ENCODE measurements around the gene GPR143.
"Not testable (repeated sequence)": the region's sequence is repeated elsewhere in the genome, so short reads cannot be mapped to it uniquely, and the experiment has no call there.

Gene GPR143

DNA sequence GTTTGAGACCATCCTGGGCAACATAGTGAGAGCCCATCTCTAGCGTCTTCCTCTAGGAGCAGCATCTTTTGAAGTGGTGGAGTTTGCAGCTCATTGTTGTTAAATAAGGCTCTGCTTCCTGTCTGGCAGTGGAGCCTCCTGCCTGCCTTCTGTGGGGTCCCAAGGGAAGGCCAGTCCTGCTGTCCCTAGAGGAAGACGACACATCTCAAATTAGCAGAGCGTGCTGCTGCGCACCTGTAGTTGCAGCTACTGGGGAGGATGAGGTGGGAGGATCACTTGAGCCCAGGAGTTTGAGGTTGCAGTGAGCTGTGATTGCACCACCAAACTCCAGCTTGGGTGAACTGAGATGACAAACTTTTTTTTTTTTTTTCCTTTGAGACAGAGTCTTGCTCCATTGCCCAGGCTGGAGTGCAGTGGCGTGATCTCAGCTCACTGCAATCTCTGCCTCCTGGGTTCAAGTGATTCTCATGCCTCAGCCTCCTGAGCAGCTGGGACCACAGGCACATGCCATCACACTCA, 2.7 kb upstream of the GPR143 start:
- not testable (repeated sequence) for DNase-seq

DNA sequence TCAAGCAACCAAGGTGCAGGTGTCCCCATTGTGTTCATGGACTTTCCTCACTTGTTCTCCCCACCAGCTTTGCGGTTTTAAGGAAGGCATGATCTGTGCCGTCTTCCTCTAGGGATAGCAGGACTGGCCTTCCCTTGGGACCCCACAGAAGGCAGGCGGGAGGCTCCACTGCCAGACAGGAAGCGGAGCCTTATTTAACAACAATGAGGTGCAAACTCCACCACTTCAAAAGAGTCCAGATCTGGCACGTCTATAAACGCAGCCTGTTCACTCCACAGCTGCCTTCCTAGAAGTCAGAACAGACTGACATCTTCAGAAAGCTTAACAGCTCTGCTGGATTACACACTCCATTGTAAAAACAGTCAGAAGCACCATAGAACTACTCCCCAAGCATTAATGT, 1.7 kb upstream of the GPR143 start:
- DNase-seq = no peak

- DNase-seq = peak in 1 of 14 donors; percentile 29
These were observed 443 bp downstream of the GPR143 start for GRCh38 chrX:9765072-9765736.

GRCh38 chrX:9759337-9759736, 6.3 kb downstream of the GPR143 start:
- DNase-seq = no peak

DNA sequence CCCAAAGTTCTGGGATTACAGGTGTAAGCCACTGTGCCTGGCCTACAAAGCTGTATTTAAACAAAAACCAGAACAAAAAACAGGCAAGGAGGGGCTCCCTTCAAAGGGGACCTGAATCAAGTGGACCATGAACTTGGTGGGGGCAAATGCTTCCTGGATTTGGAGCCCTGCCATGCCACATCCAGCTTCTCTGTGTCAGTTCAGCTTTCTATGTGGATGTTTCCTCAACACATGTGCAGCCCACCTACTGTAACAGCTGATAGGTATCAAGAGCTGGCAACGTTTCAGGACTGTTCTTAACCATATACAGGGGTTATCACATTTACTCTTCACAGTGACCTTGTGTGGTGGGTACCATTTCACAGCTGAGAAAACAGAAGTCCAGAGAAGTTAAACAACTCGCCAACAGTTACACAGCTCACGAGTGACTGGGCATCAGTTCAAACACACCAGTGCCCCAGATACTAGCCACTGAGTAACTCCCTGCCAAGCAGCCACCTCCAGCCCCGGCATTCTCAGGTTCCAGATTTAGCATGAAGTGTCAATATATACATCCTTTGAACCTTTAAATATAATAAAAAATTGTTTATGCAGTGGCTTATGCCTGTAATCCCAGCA, 7.5 kb downstream of the GPR143 start:
- no peak for DNase-seq

GRCh38 chrX:9757366-9757765, 8.3 kb downstream of the GPR143 start:
- no peak for DNase-seq

GRCh38 chrX:9749146-9749692, 16.4 kb downstream of the GPR143 start:
- no peak for DNase-seq

DNA sequence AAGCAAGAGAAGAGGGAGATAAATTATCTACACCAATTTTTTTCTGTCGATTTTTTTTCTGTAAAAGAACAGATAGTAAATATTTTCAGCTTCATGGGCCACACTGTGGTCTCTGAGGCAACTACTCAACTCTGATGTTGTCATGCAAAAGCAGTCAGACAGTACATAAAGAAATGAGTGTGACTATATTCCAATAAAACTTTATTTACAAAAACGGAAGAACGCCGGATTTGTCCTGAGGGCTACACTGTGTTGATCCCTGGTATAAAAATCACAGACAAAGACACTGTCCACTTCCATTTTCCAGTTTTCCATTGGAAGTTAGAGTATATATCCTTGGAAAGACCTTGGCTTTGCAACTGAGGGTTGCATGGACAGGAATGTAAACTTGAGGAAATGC, 18.0 kb downstream of the GPR143 start:
- no peak for DNase-seq

GRCh38 chrX:9746148-9746888, 19.3 kb downstream of the GPR143 start:
- no peak for DNase-seq

GRCh38 chrX:9745417-9746115, 20.1 kb downstream of the GPR143 start:
- no peak for DNase-seq

DNA sequence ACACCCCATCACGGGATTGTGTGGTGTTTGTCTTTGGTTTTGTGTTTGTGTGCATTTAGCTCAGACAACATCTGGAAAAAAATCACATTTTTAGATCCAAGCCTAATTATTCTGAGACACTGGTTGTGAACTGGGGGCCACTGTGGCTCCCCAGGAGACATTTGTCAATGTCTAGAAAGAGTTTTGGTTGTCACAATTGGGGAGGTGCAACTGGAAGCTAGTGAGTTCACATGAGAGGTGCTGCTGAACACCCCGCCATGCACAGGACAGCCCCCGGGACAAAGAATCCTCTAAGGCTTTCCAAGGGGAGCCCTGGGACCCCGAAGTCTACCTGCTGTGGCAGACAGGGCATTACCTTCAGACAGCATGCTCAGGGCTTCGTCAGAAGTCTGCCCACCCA, 26.5 kb downstream of the GPR143 start:
- DNase-seq = no peak

GRCh38 chrX:9738151-9738550, 27.5 kb downstream of the GPR143 start:
- no peak for DNase-seq

DNA sequence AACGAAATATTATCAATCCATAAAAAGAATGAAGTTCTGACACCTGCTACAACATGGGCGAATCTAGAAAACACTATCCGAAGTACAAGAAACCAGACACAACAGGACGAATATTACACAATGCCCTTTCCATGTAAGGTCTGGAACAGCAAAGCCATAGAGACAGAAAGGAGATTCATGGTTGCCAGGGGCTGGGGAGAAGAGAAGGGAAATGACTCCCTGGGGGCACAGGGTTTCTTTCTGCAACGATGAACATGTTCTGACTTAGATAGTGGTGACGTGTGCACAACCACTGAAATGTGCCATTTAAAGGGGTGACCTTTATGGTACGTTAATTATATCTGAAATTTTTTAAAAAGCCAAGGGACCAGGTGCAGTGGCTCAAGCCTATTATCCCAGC, 28.3 kb downstream of the GPR143 start:
- no peak for DNase-seq

GRCh38 chrX:9730752-9731151, 34.9 kb downstream of the GPR143 start:
- DNase-seq = no peak

DNA sequence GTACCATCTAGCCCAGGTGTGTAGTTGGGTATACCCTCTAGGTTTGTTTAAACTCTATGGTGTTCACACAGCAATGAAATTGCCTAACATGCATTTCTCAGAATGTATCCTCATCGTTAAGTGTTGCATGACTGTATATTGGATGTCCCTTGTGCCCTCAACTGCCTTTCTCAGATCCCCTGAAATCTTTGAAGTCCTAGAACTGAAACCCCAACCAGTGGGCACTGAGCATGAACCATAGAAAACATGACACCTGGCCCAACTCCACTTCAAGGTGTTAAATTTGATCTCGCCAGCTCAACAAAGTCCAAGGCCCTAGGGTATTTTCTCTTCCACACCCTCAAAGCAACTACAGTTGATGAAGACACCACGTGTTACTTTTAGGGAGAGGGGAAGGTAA, 35.6 kb downstream of the GPR143 start:
- no peak for DNase-seq

- no peak for DNase-seq
These were observed 36.3 kb downstream of the GPR143 start for GRCh38 chrX:9729171-9729885.

GRCh38 chrX:9728261-9728660, 37.4 kb downstream of the GPR143 start:
- no peak for DNase-seq

DNA sequence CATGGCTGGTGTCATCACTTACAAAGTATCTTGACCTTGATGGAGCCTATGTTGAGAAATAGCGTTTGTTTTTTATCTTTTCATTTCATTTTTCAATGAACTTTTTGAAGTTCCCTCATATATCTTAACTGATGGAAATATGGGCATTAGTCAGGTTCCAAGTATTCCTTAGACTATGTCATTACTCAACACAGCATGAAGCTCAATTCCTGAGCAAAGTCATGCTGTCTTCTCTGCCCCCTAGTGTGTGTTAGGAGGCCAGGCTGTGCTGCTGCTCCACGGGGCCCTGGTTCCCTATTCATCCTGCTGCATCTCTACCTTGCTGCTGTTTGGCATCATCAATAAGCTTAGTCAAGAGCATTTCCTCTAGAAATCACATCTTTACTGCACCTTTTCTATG, 40.9 kb downstream of the GPR143 start:
- no peak for DNase-seq

- DNase-seq = no peak
These were observed 48.3 kb downstream of the GPR143 start for GRCh38 chrX:9717376-9717775.

DNA sequence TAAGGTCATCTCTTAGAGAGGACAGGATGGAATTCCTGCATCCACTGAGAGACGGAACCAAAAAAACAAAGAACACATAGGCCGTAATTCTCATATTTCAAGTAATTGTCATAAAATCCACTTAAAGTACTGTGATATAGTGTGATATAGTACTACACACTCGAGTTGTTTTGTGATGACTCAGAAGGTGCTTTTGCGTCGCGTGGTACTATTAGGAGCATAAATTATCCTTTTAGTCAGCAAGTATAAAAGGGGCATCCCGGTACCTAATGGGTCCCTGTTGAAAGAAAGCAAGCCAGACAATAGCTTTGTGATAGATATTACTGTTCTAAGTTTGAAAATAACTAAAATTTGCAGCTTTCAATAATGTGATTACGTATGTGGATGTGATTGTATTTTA, 55.3 kb downstream of the GPR143 start:
- DNase-seq = no peak

GRCh38 chrX:9708923-9709553, 56.6 kb downstream of the GPR143 start:
- peak in 12 of 14 donors; percentile 5 to 77 (median 38) for DNase-seq

DNA sequence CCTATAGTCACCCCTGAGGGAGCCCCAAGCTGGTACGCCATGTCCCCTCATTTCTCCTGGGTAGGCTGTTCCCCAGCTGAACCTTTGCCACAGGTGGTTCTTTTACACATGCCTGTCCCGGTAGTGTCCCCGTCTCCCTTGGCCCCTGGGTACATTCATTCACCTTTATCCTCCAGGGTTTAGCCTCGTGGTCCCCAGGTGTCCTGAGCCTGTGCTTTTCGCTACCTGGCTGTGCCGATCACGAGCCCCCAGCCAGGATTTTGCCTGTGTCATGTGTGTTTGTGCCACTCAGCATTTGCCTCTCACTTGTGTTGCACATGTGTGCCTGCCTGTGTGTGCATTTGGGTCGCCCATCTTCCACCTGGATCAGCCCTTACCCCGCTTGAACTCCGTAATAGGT, 57.6 kb downstream of the GPR143 start:
- DNase-seq = no peak
